ENCODE measurements around the gene ARHGAP6. TPM values are rescaled to one million over a fixed set of nuclear protein-coding genes. Genes with fewer than 3 reads are reported as not detected.

ARHGAP6 gene, protein sequence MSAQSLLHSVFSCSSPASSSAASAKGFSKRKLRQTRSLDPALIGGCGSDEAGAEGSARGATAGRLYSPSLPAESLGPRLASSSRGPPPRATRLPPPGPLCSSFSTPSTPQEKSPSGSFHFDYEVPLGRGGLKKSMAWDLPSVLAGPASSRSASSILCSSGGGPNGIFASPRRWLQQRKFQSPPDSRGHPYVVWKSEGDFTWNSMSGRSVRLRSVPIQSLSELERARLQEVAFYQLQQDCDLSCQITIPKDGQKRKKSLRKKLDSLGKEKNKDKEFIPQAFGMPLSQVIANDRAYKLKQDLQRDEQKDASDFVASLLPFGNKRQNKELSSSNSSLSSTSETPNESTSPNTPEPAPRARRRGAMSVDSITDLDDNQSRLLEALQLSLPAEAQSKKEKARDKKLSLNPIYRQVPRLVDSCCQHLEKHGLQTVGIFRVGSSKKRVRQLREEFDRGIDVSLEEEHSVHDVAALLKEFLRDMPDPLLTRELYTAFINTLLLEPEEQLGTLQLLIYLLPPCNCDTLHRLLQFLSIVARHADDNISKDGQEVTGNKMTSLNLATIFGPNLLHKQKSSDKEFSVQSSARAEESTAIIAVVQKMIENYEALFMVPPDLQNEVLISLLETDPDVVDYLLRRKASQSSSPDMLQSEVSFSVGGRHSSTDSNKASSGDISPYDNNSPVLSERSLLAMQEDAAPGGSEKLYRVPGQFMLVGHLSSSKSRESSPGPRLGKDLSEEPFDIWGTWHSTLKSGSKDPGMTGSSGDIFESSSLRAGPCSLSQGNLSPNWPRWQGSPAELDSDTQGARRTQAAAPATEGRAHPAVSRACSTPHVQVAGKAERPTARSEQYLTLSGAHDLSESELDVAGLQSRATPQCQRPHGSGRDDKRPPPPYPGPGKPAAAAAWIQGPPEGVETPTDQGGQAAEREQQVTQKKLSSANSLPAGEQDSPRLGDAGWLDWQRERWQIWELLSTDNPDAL (N-terminal part only)
- 10 to 100 TPM; 17.4 to 25.1 (median 21.4) TPM for polyA plus RNA-seq (ENCODE audit: insufficient read depth in 1 of 5, insufficient read length in 5 of 5, low replicate concordance in 1 of 5)
- long read RNA-seq, donor 1, partial matches to known transcripts, result 0 of 2 reads
- long read RNA-seq, donor 1, other reads (novel, unspliced or antisense), result 0 of 2 reads
- long read RNA-seq, donor 2, result 0 reads
- long read RNA-seq, donor 3, partial matches to known transcripts, result 0 of 4 reads
- long read RNA-seq, donor 3, other reads (novel, unspliced or antisense), result 0 of 4 reads
- long read RNA-seq, donor 4, partial matches to known transcripts, result 0 of 1 reads
- long read RNA-seq, donor 4, other reads (novel, unspliced or antisense), result 0 of 1 reads
- long read RNA-seq, donor 5, result 0 reads
- long read RNA-seq, donor 6, partial matches to known transcripts, result 0 of 3 reads
- long read RNA-seq, donor 6, other reads (novel, unspliced or antisense), result 0 of 3 reads
- long read RNA-seq, donor 7, result 0 reads
- long read RNA-seq, donor 8, partial matches to known transcripts, result 0 of 2 reads
- long read RNA-seq, donor 8, other reads (novel, unspliced or antisense), result 0 of 2 reads

DNA sequence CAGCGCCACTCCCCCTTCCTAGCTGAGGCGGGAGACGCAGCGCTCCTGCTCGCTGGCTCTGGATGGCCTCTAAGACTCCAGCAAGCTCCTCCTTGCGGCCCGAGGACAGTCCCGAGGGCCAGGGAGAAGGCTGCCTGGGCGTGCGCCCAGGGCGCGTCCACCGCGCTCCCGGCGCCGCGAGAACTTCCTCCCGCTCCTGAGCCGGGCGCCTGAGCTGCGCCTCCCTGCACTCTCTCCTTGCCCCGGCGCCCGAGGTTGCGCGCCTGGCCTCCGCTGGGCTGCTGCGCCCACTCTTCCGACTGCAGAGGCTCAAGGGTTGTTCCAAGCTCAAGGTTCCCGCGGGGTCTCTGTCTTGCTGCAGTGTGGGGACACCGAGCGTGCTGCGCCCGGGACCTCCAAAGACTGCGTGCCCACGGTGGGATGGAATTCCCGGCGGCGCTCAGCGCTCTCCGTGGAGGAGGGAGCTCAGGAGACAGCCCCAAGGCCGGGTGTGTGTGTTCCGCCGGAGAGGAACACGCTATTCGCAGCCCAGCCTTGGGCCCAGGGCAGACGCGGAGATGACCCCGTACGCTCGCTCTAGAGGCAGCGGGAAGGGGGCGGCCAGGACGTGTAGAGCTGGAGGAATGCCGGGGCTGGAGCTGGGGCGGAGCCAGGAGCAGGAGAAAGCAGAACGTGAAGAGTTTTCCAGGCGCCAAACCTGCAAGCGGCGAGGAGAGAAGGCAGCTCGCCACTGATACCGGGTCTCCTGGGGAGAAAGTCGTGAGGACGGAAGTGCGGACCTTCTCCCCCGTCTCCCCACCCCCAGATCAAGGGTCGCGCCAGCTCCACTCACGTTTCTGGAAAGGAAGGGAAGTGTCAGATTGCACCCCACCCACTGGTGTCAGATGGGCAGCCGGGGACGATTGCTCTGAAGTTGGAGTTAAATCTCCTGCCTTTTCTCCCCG lies at the start of gene ARHGAP6:
ARHGAP6 (minus strand) TSS at position 753 of the 944 bp plus-strand sequence. CDS start 1,092 bp downstream, outside the sequence.
- DNase-seq, result peak in 1 of 2 donors; percentile 49

DNA sequence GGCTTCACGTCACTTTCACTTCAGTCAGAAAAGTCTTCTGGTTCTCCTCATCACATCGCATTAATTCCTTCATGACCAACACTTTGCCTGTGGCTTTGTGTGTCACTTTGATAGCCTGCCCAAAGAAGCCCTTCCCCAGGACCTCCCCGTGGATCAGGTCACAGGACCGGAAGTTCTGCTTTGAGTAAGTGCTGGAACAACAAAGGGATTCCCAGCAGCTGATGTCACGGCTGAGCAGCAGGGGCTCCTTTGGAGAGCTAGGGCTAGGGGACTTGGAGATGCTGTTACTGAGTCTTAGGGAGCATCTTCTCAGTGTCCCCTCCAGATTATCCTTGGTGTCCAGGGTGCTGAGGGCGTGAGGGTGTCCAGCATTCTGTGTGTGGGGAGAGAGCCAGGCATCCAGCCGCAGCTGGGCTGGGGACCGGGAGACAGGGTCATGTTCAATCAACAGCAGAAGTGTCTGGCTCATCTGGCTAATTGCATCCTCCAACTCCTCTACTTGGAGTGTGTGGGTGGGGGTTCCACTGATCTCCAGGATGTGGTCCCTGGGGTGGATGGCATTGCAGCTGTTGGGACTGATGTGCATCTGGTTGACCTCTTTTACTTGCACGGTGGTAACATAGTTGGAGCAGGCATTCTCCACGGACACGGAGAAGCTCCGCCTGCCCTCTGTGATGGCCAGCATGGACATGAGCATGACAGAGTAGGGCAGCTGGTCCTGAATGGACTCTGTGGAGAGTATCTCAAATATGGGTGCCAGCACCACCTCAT lies 39.2 kb upstream of the ARHGAP6 start:
- no peak for DNase-seq

DNA sequence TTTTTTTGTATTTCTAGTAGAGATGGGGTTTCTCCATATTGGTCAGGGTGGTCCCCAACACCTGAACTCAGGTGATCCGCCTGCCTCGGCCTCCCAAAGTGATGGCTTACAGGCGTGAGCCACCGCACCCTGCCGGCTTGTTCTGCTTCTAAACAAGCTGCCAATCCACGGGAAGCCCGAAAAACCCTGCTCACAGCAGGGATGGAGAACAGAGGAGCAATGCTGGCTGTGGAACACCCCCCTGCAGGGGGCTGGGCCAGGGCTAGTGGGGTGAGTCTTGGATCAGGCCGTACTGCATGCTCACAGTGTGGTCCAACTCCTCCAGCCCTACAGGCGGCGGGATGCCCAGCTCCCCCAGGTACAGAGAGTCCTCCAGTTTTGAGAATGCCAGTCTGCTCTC lies 38.1 kb upstream of the ARHGAP6 start:
- DNase-seq, result no peak

DNA sequence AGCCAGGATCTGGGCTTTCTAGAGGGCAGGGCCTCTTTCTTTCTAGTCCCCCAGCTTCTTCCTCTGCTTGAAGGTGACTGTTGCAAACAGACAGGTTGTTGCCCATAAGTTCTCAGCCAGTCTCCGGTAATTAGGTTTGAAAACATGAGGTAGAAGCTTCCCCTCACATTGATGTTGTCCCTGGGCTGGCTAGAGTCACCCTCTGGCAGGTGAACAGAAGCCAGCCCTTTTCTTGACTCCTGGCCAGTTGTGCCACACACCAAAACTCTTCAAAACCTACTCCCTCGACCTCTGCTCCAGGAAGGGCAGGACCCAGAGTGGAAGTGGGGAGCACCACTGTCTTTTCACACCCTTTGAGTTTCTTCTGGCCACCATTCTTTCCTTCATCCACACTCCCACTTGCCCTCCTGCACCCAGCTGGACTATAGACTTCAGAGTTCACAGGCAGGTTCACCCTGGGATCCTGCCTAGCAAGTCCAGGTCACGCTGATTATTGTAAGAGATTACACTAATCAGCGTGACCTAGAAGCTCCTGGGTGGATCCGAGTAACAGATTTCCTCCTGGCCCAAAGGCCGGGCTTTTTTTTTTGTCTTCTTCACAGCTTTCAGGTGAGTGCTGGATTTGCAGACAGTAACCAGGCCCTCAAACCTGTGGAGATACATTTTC lies 37.4 kb upstream of the ARHGAP6 start:
- no peak for DNase-seq

DNA sequence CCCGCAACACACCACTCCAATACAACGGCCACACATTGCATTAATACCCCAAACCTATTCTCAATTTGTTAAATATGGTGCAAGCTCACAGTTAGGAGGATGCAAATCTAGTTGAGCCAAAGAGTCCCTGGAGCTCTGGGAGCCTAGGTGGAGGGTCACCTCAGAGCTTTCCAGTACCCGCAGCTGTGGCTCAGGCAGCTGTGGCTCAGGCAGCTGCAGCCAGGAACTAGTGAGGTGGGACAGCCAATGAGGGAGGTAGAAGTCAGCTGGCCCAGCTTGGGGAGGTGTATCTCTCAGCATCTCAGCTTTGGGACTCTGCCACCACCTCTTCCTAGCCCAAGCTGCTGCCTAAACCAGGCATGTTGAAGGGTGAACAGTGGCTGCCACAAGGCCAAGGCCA lies 36.7 kb upstream of the ARHGAP6 start:
- no peak for DNase-seq

DNA sequence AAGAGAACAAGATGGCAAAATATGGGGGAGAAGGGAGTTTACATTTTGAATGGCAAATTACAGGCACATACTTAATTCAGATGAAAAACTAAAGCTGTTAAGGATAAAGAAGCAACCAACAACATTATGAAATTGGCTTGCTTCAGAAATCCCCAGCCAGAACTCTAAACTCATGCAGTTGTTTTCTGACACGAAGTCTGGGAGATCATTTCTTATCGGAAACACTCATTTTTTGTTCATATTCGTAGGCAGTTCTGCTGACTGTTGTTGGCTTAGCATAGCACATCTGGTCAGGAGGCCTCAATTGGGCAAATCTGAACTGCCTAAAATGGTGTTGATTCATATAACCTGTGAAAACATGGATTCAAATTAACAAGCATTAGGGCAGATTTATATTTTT lies 33.0 kb upstream of the ARHGAP6 start:
- DNase-seq, result peak; percentile 32 to 45

DNA sequence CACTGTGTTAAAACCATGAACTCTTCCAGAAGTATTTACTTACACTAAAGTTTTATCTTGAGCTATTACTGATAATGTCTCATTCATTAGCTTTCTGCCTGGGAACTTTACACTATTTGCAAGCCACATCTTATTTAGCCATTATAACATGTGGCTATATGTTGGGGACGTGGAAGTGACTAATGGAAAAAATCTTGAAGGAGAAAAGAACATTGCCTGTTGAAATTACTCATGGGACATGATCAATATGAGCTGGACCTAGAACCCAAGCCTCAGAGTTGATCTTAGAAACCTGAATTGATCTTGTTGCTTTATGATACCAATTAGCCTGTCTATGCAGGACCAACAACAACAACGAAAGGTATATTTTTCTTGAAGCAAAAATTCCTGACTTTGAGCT lies 22.5 kb upstream of the ARHGAP6 start:
- no peak for DNase-seq

DNA sequence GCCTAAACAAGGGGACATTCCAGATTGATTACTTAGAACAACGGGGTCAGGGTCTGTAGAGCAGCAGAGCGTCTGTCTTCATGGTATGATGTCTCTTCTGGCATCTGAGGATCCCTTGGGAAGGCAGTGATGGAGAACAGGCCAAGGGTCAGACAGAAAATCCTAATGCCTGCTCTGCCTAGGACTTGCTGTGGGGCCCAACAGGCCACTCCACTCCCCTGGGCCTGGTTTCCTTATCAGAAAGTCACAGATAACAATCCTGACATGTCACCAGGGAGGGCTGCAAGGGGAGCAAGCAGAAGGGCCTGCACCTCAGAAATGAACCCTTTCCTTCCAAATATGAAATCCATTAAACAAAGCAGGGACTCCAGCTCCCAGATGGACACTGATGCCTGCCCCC lies 21.4 kb upstream of the ARHGAP6 start:
- no peak for DNase-seq

DNA sequence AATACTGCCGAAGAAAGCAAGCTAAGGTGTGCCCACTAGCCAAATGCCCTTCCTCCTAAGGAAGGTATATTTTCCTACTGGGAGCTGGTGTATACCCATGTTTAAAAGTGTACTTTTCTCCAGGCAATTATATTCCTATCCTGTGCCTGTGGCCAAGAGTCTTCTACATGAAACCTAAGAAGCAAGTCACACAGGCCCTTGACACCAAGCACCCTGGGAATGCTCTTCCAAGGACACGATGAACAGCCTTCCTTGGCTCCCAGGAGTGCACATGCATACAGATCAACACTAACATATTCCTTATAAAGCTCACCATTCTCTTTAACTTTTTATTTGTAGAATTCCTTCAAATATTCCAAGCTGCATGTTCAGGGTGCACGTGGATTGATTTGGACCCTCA lies 17.3 kb upstream of the ARHGAP6 start:
- no peak for DNase-seq

DNA sequence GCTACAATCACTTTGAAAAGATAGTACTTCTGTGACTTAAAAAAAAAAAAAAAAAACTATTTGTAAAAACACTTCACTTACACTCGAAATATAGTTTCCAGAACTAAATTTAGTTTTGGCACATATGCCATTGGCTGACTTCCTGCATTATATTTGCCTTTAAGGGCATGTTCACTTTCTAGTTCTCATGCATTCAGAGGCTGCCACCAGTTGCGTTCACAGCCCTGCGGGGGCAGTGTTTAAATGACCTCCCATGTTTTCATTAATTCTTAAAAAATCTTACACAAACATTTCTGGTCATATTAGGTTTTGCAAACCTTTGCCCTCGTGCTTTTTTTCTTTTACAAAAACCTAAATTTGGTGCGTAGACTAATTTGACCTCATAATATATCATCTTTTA lies 12.4 kb upstream of the ARHGAP6 start:
- peak in 1 of 2 donors; percentile 12 for DNase-seq

DNA sequence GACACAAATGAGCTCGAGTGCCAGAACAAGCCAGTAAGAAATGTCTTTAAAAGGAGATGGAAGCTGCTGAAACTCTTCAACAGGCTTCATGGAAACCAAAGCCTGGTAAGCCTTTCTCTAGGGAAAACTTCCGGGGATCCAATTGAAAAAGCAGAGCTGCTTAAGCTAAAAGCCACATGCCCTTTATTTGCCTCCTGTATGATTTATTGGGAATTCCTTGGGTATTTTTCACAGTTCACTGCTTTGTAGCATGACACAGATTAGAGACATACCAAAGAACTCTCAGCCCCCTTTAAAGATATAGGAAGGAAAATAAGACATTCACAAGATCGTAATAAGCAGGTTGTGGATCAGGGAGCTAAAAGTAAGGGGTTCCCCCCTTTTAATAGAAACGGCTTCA lies 6.5 kb upstream of the ARHGAP6 start:
- no peak for DNase-seq

DNA sequence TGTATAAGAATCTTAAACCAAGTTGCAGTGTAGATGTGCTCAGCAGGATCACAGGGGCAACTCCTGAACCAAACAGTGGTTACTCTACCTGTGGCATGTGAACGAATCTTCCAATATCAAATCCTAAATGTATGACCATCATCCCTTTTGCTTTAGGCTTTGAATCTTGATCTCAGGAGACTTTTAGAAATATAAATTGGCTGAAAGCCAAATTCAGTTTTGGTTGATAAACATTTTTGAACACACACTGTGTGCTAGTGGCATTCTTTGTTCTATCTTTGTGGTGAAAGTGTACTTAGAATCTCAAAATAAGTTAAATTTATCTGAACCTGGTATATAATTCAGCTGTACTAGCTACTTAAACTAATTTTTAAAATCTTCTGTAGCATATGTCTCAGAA lies 4.6 kb upstream of the ARHGAP6 start:
- no peak for DNase-seq

DNA sequence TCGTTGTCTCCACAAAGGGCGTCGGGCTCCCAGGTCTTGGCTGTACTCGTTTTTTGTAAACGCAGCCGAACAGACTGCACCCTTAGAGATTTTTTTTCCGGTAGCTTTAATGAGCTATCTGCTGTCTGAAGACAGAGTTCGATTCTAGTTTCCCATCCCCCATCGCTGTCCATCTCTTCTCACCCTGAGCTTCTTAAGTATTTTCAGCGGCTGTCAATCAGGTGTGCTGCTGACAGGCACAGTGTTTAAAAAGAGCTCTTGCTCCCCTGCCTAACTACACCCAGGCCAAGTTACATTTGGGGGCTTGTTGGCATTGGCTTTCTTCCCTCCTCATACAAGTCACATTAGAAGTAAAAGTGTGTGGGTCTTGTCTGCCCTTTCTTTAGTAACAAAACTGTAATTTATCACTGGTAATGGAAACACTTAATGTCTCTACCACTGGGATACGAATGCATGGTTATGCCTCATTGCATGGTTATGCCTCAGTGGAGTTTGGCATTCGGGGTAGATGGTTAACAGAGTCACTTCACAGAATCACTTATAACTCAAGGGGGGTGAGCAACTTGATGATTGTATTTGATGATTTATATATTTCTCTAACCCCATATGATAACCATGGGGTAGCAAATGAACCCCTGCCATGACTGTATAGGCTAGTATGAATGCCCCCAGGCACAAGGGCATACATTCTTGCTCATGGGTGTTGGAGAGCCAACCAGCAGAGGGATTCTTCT lies 1.4 kb upstream of the ARHGAP6 start:
- no peak for DNase-seq

DNA sequence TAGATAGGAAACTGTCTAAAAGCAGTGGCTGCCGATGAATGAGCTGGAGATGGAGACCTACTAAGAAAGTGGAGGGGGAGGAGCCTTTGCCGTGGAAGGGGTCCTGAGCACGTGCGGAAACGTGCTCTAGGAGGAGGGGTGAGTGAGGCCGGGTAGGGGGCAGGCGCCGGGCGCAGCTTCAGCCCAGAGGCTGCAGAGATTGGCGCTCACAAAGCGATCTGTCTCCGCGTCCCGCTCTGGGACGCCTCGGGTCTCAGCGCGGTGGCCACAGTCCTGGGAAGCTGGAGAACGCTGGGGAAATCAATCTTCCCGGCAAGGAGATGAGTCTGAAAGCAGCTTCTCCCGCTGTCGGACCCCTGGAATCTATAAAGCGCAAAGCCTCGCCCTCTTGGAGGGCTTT lies 444 bp upstream of the ARHGAP6 start:
- no peak for DNase-seq

DNA sequence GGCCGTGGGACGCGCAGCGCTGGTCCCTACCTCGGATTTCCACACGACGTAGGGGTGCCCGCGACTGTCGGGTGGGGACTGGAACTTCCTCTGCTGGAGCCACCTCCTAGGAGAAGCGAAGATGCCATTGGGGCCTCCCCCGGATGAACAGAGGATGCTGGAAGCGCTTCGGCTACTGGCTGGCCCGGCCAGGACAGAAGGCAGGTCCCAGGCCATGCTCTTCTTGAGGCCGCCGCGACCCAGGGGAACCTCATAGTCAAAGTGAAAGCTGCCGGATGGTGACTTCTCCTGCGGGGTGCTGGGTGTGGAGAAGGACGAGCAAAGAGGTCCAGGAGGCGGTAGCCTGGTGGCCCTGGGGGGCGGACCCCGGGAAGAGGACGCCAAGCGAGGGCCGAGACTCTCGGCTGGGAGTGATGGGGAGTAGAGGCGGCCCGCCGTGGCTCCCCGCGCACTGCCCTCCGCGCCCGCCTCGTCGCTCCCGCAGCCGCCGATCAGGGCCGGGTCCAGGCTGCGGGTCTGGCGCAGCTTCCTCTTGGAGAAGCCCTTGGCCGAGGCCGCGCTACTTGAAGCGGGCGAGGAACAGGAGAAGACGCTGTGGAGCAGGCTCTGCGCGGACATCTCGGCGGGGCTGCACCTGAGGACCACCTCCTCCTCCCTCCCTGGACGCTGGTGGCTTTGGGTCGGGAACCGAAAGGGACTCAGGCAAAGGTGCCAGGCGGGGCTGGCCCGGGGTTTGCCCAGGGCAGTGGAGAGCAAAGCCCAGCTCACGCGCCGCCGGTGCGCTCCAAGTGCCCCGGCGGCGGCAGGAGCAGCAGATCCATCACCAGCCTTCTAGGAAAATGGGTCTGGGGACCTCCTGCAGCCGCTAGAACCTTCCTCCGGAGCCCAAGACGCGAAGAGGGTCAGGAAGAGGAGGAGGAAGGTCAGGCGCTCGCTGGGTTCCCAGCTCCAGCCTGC lies 1.2 kb downstream of the ARHGAP6 start:
- DNase-seq, result peak in 1 of 2 donors; percentile 3

DNA sequence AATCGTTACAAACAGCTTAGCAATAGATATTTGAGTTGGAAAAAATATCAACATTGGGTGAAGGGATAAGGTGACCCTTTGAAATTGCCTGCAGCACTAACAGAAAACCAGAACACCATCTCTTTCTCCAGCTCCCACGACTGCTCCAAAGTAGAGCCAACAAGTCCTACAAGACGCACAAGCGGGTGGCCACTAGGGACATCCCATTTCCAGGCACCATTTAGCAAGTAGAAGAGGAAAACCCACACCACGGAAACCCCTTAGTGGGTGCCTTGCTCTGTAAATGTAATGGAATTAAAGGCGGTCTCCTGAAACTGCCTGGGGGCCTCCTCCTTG lies 1.9 kb downstream of the ARHGAP6 start:
- no peak for DNase-seq
